Measurements from ENCODE around the gene TBC1D10B. TPM values are rescaled to one million over a fixed set of nuclear protein-coding genes. Genes with fewer than 3 reads are reported as not detected.
A peak's percentile ranks its signal among the peaks of the same experiment; 100 is the strongest.

Gene TBC1D10B
- total RNA-seq, 1 experiment from 2014 or later, result 31.2 TPM

DNA sequence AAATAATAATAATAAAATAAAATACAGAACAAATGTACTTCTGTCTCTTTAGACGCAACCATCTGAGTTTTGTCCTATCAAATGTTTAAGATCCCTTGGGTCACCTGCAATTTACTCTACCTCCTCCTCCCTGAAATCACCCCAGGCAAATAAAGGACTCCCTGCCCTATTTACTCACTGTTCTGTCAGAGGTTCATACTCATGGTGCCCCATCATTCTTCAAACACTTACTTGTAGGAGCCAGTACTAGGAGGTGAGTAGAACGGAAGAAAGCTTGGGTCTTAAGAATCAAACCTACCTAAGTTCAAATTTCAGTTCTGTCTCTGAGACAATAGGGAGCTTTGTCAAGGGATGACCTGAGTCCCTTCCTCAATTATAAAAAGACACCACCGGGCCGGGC, 3.8 kb downstream of the TBC1D10B start:
- H3K79me2 ChIP-seq (ENCODE audit: low read length), result peaks cover 74% of the 10 kb centered on the region
- H3K4me1 ChIP-seq (ENCODE audit: low read length), result peaks cover 23% of the 10 kb centered on the region
- H3K27me3 ChIP-seq (ENCODE audit: low read length), result no peaks in the 10 kb centered on the region
- peaks cover 24% of the 10 kb centered on the region for H4K20me1 ChIP-seq (ENCODE audit: insufficient read depth, low read depth, low read length)
- no peak for DNase-seq
- peak overlapping the region; percentile 92 for H3K4me2 ChIP-seq (ENCODE audit: low read depth, low read length, poor library complexity, severe bottlenecking)
- no peak overlapping the region for H3K27ac ChIP-seq (ENCODE audit: low read length)
- H3K36me3 ChIP-seq (ENCODE audit: insufficient read depth, low read length), result peaks cover 21% of the 10 kb centered on the region; the same call in 1 of the 2 replicates
- H3K4me3 ChIP-seq (ENCODE audit: low read length), result no peak overlapping the region
- no peak overlapping the region for H3K9ac ChIP-seq (ENCODE audit: low read length)
- H3K9me3 ChIP-seq (ENCODE audit: low read length), result no peaks in the 10 kb centered on the region
- no peak overlapping the region for H2AFZ ChIP-seq (ENCODE audit: low read length)
- no peaks in the 10 kb centered on the region for H3K9me2 ChIP-seq (replicated peaks; ENCODE audit: insufficient read depth, low read length)

DNA sequence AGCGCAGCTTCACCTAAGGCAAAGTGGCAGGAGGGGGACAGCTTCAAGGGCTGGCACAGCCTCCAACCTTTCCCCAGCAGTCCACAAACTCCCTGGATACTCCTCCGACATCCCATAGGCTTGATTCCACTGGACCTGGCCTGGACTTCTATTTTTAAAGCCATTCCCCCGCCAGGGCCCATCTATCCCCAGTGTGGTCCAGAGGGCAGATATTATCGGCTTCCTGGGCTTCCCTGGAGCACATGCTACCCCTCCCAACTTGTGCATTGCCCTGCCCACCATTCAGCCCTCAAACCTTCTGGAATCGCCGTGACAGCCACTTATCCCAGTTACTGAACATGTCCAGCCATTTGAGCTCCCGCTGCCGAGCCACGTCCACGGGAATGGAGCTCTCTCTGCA, 5.1 kb downstream of the TBC1D10B start:
- no peaks in the 10 kb centered on the region for H3K9me3 ChIP-seq (ENCODE audit: low read length)
- H3K79me2 ChIP-seq (ENCODE audit: low read length), result peaks cover 82% of the 10 kb centered on the region
- H3K36me3 ChIP-seq (ENCODE audit: insufficient read depth, low read length), result peaks cover 21% of the 10 kb centered on the region; the same call in 1 of the 2 replicates
- H3K4me2 ChIP-seq (ENCODE audit: low read depth, low read length, poor library complexity, severe bottlenecking), result no peak overlapping the region
- no peak overlapping the region for H3K9ac ChIP-seq (ENCODE audit: low read length)
- peaks cover 19% of the 10 kb centered on the region for H3K4me1 ChIP-seq (ENCODE audit: low read length)
- H4K20me1 ChIP-seq (ENCODE audit: insufficient read depth, low read depth, low read length), result peaks cover 24% of the 10 kb centered on the region
- H2AFZ ChIP-seq (ENCODE audit: low read length), result no peak overlapping the region
- H3K27me3 ChIP-seq (ENCODE audit: low read length), result no peaks in the 10 kb centered on the region
- no peak overlapping the region for H3K27ac ChIP-seq (ENCODE audit: low read length)
- H3K4me3 ChIP-seq (ENCODE audit: low read length), result no peak overlapping the region
- H3K9me2 ChIP-seq (replicated peaks; ENCODE audit: insufficient read depth, low read length), result no peaks in the 10 kb centered on the region
- DNase-seq, result no peak

GRCh38 chr16:30361180-30361579, 9.1 kb downstream of the TBC1D10B start:
- no peak overlapping the region for H3K4me2 ChIP-seq (ENCODE audit: low read depth, low read length, poor library complexity, severe bottlenecking)
- H3K4me1 ChIP-seq (ENCODE audit: low read length), result peaks cover 18% of the 10 kb centered on the region
- DNase-seq, result no peak
- H3K36me3 ChIP-seq (ENCODE audit: insufficient read depth, low read length), result peaks cover 21% of the 10 kb centered on the region; the same call in 1 of the 2 replicates
- no peaks in the 10 kb centered on the region for H3K9me2 ChIP-seq (replicated peaks; ENCODE audit: insufficient read depth, low read length)
- no peak overlapping the region for H3K9ac ChIP-seq (ENCODE audit: low read length)
- no peaks in the 10 kb centered on the region for H3K27me3 ChIP-seq (ENCODE audit: low read length)
- H4K20me1 ChIP-seq (ENCODE audit: insufficient read depth, low read depth, low read length), result no peaks in the 10 kb centered on the region; the same call in 1 of the 2 replicates
- no peak overlapping the region for H3K27ac ChIP-seq (ENCODE audit: low read length)
- H3K4me3 ChIP-seq (ENCODE audit: low read length), result no peak overlapping the region
- H3K9me3 ChIP-seq (ENCODE audit: low read length), result no peaks in the 10 kb centered on the region
- peaks cover 49% of the 10 kb centered on the region for H3K79me2 ChIP-seq (ENCODE audit: low read length)
- no peak overlapping the region for H2AFZ ChIP-seq (ENCODE audit: low read length)

DNA sequence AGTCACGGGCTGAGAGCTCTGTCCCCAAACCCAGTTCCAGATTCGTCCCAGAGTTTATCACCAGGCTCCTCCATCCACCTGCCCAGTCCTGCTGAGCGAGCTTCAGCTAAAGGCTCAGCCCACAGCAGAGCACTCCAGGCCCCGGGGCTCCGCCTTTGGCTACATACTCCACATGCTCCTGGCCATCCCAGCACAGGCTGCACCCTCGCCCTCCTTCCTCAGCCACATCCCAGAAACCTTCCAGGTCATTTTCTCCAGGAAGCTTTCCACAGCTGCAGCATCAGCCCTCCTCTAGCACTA, 10.5 kb downstream of the TBC1D10B start:
- peaks cover 15% of the 10 kb centered on the region; the same call in 1 of the 2 replicates for H3K36me3 ChIP-seq (ENCODE audit: insufficient read depth, low read length)
- H3K27ac ChIP-seq (ENCODE audit: low read length), result no peak overlapping the region
- no peak for DNase-seq
- peaks cover 28% of the 10 kb centered on the region for H3K4me1 ChIP-seq (ENCODE audit: low read length)
- no peak overlapping the region for H3K4me2 ChIP-seq (ENCODE audit: low read depth, low read length, poor library complexity, severe bottlenecking)
- H4K20me1 ChIP-seq (ENCODE audit: insufficient read depth, low read depth, low read length), result no peaks in the 10 kb centered on the region; the same call in 1 of the 2 replicates
- H3K9me2 ChIP-seq (replicated peaks; ENCODE audit: insufficient read depth, low read length), result no peaks in the 10 kb centered on the region
- no peak overlapping the region for H3K9ac ChIP-seq (ENCODE audit: low read length)
- no peak overlapping the region for H3K4me3 ChIP-seq (ENCODE audit: low read length)
- peaks cover 38% of the 10 kb centered on the region for H3K79me2 ChIP-seq (ENCODE audit: low read length)
- no peak overlapping the region for H2AFZ ChIP-seq (ENCODE audit: low read length)
- H3K9me3 ChIP-seq (ENCODE audit: low read length), result no peaks in the 10 kb centered on the region
- no peaks in the 10 kb centered on the region for H3K27me3 ChIP-seq (ENCODE audit: low read length)

- Histone ChIP-seq H2AFZ (ENCODE audit: low read length) (no peak overlapping the region), H3K4me2 (ENCODE audit: low read depth, low read length, poor library complexity, severe bottlenecking) (no peak overlapping the region), H3K9me2 (replicated peaks; ENCODE audit: insufficient read depth, low read length) (no peaks in the 10 kb centered on the region), H3K27ac (ENCODE audit: low read length) (no peak overlapping the region), H4K20me1 (ENCODE audit: insufficient read depth, low read depth, low read length) (no peaks in the 10 kb centered on the region), H3K27me3 (ENCODE audit: low read length) (no peaks in the 10 kb centered on the region), H3K36me3 (ENCODE audit: insufficient read depth, low read length) (peaks cover 9% of the 10 kb centered on the region; the same call in 1 of the 2 replicates), H3K9ac (ENCODE audit: low read length) (no peak overlapping the region), H3K79me2 (ENCODE audit: low read length) (peaks cover 38% of the 10 kb centered on the region), H3K4me1 (ENCODE audit: low read length) (peaks cover 28% of the 10 kb centered on the region), H3K4me3 (ENCODE audit: low read length) (no peak overlapping the region), H3K9me3 (ENCODE audit: low read length) (no peaks in the 10 kb centered on the region)
- no peak for DNase-seq
These were observed 11.1 kb downstream of the TBC1D10B start for GRCh38 chr16:30358990-30359870.

GRCh38 chr16:30358577-30358936, 11.7 kb downstream of the TBC1D10B start:
- Histone ChIP-seq H3K4me3 (ENCODE audit: low read length) (no peak overlapping the region), H3K27ac (ENCODE audit: low read length) (no peak overlapping the region), H3K79me2 (ENCODE audit: low read length) (peaks cover 42% of the 10 kb centered on the region), H3K9me3 (ENCODE audit: low read length) (no peaks in the 10 kb centered on the region), H3K9ac (ENCODE audit: low read length) (no peak overlapping the region), H2AFZ (ENCODE audit: low read length) (no peak overlapping the region), H4K20me1 (ENCODE audit: insufficient read depth, low read depth, low read length) (no peaks in the 10 kb centered on the region), H3K27me3 (ENCODE audit: low read length) (no peaks in the 10 kb centered on the region), H3K4me2 (ENCODE audit: low read depth, low read length, poor library complexity, severe bottlenecking) (no peak overlapping the region), H3K4me1 (ENCODE audit: low read length) (peaks cover 34% of the 10 kb centered on the region), H3K36me3 (ENCODE audit: insufficient read depth, low read length) (peaks cover 9% of the 10 kb centered on the region; the same call in 1 of the 2 replicates), H3K9me2 (replicated peaks; ENCODE audit: insufficient read depth, low read length) (no peaks in the 10 kb centered on the region)
- no peak for DNase-seq

- DNase-seq, result no peak
- Histone ChIP-seq H3K9ac (ENCODE audit: low read length) (no peak overlapping the region), H3K4me3 (ENCODE audit: low read length) (no peak overlapping the region), H3K27ac (ENCODE audit: low read length) (0 out of 2 replicates have a peak overlapping the region, but pooled peaks have one; percentile 59), H3K79me2 (ENCODE audit: low read length) (peaks cover 42% of the 10 kb centered on the region), H3K4me1 (ENCODE audit: low read length) (peaks cover 40% of the 10 kb centered on the region), H3K4me2 (ENCODE audit: low read depth, low read length, poor library complexity, severe bottlenecking) (no peak overlapping the region), H3K9me3 (ENCODE audit: low read length) (no peaks in the 10 kb centered on the region), H2AFZ (ENCODE audit: low read length) (no peak overlapping the region), H3K9me2 (replicated peaks; ENCODE audit: insufficient read depth, low read length) (no peaks in the 10 kb centered on the region), H4K20me1 (ENCODE audit: insufficient read depth, low read depth, low read length) (no peaks in the 10 kb centered on the region), H3K36me3 (ENCODE audit: insufficient read depth, low read length) (peaks cover 4% of the 10 kb centered on the region; the same call in 1 of the 2 replicates), H3K27me3 (ENCODE audit: low read length) (no peaks in the 10 kb centered on the region)
These were observed 12.3 kb downstream of the TBC1D10B start for GRCh38 chr16:30357715-30358576.

Data from Karpas-422 (cell line).